GM18511 (cell line): ENCODE results near the gene FRMPD1.
A peak's percentile ranks its signal among the peaks of the same experiment; 100 is the strongest.

Experiments
- ATAC-seq: cut with Tn5 transposase; IDR thresholded peaks from one replicate; pipeline ENCODE4 v1.9.1; 2021; ENCODE audit warnings: mild to moderate bottlenecking, moderate library complexity; ENCODE audit not compliant: unreplicated experiment

The FRMPD1 gene

GRCh38 chr9:37769306-37769705 is 118.6 kb downstream of the FRMPD1 start:
- ATAC-seq: no peak

GRCh38 chr9:37769995-37770394 is 119.2 kb downstream of the FRMPD1 start:
- ATAC-seq: no peak

GRCh38 chr9:37775216-37775919 is 124.6 kb downstream of the FRMPD1 start:
- no peak for ATAC-seq

- ATAC-seq: no peak
Observed at GRCh38 chr9:37776328-37776727, 125.6 kb downstream of the FRMPD1 start.

- no peak for ATAC-seq
Observed at GRCh38 chr9:37778534-37778933, 127.8 kb downstream of the FRMPD1 start.

GRCh38 chr9:37784291-37784615 is 133.5 kb downstream of the FRMPD1 start:
- ATAC-seq: no peak

GRCh38 chr9:37784616-37785483 is 134.1 kb downstream of the FRMPD1 start, which contains the start of gene EXOSC3:
TSS of gene EXOSC3 (minus strand) at chr9:37785064. CDS start at chr9:37785044, 20 bp downstream.
- ATAC-seq: peak; percentile 95

- no peak for ATAC-seq
Observed at GRCh38 chr9:37787059-37787458, 136.3 kb downstream of the FRMPD1 start.

- no peak for ATAC-seq
Observed at GRCh38 chr9:37788332-37788731, 137.6 kb downstream of the FRMPD1 start.

- ATAC-seq: no peak
Observed at GRCh38 chr9:37790096-37790495, 139.3 kb downstream of the FRMPD1 start.

GRCh38 chr9:37792122-37792521 is 141.4 kb downstream of the FRMPD1 start:
- ATAC-seq: no peak

- ATAC-seq: no peak
Observed at GRCh38 chr9:37796232-37796631, 145.5 kb downstream of the FRMPD1 start.
